ENCODE results near the gene PDZD4. TPM values are rescaled to one million over a fixed set of nuclear protein-coding genes. Genes with fewer than 3 reads are reported as not detected.
A peak's percentile ranks its signal among the peaks of the same experiment; 100 is the strongest.

The PDZD4 gene
- total and polyA plus RNA-seq, 12 donors: 0.69 to 39.2 (median 3.7) TPM

DNA sequence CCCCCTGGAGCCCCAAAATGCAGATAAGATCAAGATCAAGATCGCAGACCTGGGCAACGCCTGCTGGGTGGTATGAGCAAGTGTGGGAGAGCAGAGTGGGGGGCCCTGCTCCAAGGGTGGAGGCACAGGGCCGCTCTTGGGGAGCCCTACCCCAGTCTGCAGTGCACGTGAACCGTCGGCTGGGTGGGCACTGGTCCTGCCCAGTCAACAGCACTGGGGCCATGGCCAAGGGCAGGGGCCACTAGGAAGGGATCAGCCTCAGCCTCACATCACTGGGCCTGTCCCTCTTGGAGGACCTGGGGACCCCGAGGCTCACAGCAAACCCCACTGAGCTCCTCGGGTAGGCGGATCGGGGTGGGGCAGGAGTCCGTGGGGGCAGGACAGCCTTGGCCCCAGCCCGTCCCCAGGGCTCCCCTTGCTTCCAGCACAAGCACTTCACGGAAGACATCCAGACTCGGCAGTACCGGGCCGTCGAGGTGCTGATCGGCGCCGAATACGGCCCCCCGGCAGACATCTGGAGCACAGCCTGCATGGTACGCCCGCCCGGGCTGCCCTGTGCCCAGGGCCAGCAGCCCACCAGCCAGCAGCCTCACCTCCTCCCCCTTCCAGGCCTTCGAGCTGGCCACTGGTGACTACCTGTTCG lies 45.9 kb downstream of the PDZD4 start:
- Histone ChIP-seq H3K9me3 (replicated peaks in 1 of 3) (no peaks in the 10 kb centered on the region), H3K36me3 (replicated peaks in 1 of 2) (peaks cover 0 to 29% of the 10 kb centered on the region in 2 donors), H3K27ac (no peak overlapping the region), H3K4me3 (no peak overlapping the region), H3K27me3 (no peaks in the 10 kb centered on the region), H3K4me1 (replicated peaks in 1 of 2) (peaks cover 0 to 5% of the 10 kb centered on the region in 2 donors)
- intact Hi-C loops (cut with DNase I): no loop called here
- DNase-seq: no peak
- 90 to 94% (median 93%) methylated on average over 5 to 27 of the region's 27 CpGs; no CpG with 5 or more reads in 1 of the 4 donors for WGBS, 4 donors
- no peak for TF ChIP-seq POLR2A (IDR thresholded peaks at IDR 0.05)

DNA sequence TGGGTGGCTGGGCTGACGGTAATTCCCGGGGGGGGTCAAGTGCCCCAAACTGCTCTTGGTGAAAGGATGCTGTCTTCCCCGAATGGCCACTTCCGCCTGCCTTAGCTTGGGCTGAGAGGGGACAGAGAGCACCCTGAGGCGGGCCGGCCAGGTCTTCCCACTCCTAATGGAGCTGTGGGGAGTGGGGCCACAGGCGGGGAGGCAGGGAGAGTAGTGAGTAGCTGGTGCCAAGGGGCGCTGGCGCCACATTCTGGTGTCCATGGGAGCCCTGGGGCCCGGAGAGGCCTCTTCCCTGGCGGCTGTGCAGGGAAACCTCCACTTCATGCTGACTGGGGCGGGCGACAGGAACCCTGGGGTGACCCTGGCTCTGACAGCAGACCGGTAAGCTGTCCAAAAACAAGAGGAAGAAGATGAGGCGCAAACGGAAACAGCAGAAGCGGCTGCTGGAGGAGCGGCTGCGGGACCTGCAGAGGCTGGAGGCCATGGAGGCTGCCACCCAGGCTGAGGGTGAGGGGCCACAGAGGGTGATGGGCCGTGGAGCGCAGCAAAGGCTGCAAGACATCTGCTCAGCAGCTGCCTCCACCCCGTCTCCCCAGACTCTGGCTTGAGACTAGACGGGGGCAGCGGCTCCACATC lies 46.8 kb downstream of the PDZD4 start:
- Histone ChIP-seq H3K36me3 (replicated peaks in 1 of 2) (peaks cover 0 to 29% of the 10 kb centered on the region in 2 donors), H3K4me1 (replicated peaks in 1 of 2) (peaks cover 0 to 5% of the 10 kb centered on the region in 2 donors), H3K9me3 (replicated peaks in 1 of 3) (no peaks in the 10 kb centered on the region), H3K4me3 (no peak overlapping the region), H3K27ac (no peak overlapping the region), H3K27me3 (no peaks in the 10 kb centered on the region)
- TF ChIP-seq CTCF (IDR thresholded peaks at IDR 0.05): no peak
- no peak for TF ChIP-seq POLR2A (IDR thresholded peaks at IDR 0.05)
- no peak for DNase-seq
- WGBS, 4 donors: 58 to 83% (median 76%) methylated on average over 10 to 24 of the region's 24 CpGs
- intact Hi-C loops (cut with DNase I): no loop called here

DNA sequence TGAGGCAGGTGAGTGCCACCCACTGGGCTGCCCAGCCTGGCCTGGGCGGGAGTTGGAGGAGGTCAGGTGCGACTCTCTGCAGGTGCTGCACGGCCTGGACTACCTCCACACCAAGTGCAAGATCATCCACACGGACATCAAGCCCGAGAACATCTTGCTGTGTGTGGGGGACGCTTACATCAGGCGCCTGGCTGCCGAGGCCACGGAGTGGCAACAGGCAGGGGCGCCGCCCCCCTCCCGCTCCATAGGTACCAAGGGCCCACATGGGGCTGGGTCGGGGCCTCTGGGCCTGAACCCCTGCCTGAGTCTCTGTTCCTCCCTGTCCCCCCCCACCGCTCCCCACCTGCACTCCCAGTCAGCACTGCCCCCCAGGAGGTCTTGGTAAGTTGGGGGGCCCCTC lies 47.5 kb downstream of the PDZD4 start:
- Histone ChIP-seq H3K4me1 (replicated peaks in 1 of 2) (peaks cover 0 to 5% of the 10 kb centered on the region in 2 donors), H3K27ac (no peak overlapping the region), H3K4me3 (no peak overlapping the region), H3K9me3 (replicated peaks in 1 of 3) (no peaks in the 10 kb centered on the region), H3K27me3 (no peaks in the 10 kb centered on the region), H3K36me3 (replicated peaks in 1 of 2) (peaks cover 0 to 29% of the 10 kb centered on the region in 2 donors)
- DNase-seq: no peak
- TF ChIP-seq POLR2A (IDR thresholded peaks at IDR 0.05): no peak
- intact Hi-C loops (cut with DNase I): no loop called here
- 87 to 93% methylated on average over 11 to 14 of the region's 14 CpGs; no CpG with 5 or more reads in 2 of the 4 donors for WGBS, 4 donors

- 73 to 87% (median 83%) methylated on average over 6 to 11 of the region's 11 CpGs; no CpG with 5 or more reads in 1 of the 4 donors for WGBS, 4 donors
- Histone ChIP-seq H3K27ac (no peak overlapping the region), H3K9me3 (replicated peaks in 1 of 3) (no peaks in the 10 kb centered on the region), H3K4me1 (replicated peaks in 1 of 2) (peaks cover 0 to 5% of the 10 kb centered on the region in 2 donors), H3K27me3 (no peaks in the 10 kb centered on the region), H3K36me3 (replicated peaks in 1 of 2) (peaks cover 0 to 23% of the 10 kb centered on the region in 2 donors), H3K4me3 (no peak overlapping the region)
- TF ChIP-seq POLR2A (IDR thresholded peaks at IDR 0.05) (no peak), CTCF (IDR thresholded peaks at IDR 0.05) (no peak)
- intact Hi-C loops (cut with DNase I): no loop called here
- DNase-seq: no peak
These were observed 48.0 kb downstream of the PDZD4 start for GRCh38 chrX:153782313-153782712.

- TF ChIP-seq POLR2A (IDR thresholded peaks at IDR 0.05) (no peak), CTCF (IDR thresholded peaks at IDR 0.05) (no peak)
- H3K9me3 ChIP-seq (replicated peaks in 1 of 3): no peaks in the 10 kb centered on the region
- H3K4me3 ChIP-seq: no peak overlapping the region
- H3K36me3 ChIP-seq (replicated peaks in 1 of 2): peaks cover 0 to 16% of the 10 kb centered on the region in 2 donors
- no peaks in the 10 kb centered on the region for H3K27me3 ChIP-seq
- WGBS, 4 donors: 74 to 87% (median 78%) methylated on average over 12 to 24 of the region's 24 CpGs; no CpG with 5 or more reads in 1 of the 4 donors
- peak overlapping the region in 1 of 5 donors; percentile 58 for H3K27ac ChIP-seq
- no peak for DNase-seq
- intact Hi-C loops (cut with DNase I): no loop called here
- peaks cover 0 to 5% of the 10 kb centered on the region in 2 donors for H3K4me1 ChIP-seq (replicated peaks in 1 of 2)
These were observed 48.8 kb downstream of the PDZD4 start for GRCh38 chrX:153781428-153782047.
